Transverse colon (tissue), 4 donors: ENCODE results near the gene AOC3.

Source experiments
- CTCF ChIP-seq, 5 experiments: fragments of 200-600 bp in 3 of 5; fragments of 450-650 bp in 2 of 5; sonication (generic) in 3 of 5; IDR thresholded peaks; 1 replicate in 2 of 5; 2 replicates in 3 of 5; pipeline ENCODE4 v1.5.1; 2016 to 2017; ENCODE audit warnings: antibody characterized with exemption in 5 of 5, inconsistent platforms in 3 of 5, mild to moderate bottlenecking in 2 of 5, moderate library complexity in 1 of 5
- POLR2A ChIP-seq: fragments of 450-650 bp; IDR thresholded peaks from one replicate; pipeline ENCODE4 v1.6.1; 2016; ENCODE audit warnings: antibody characterized with exemption, mild to moderate bottlenecking, moderate library complexity
- POLR2AphosphoS5 ChIP-seq, 3 donors: sonication (generic); formaldehyde crosslinking; IDR thresholded peaks; one replicate each; pipeline ENCODE4 v1.6.1; 2016; ENCODE audit warnings: antibody characterized with exemption in 3 of 3

- TF ChIP-seq POLR2AphosphoS5 (IDR thresholded peaks at IDR 0.05) (no peak), POLR2A (no peak), CTCF (IDR thresholded peaks at IDR 0.05) (no peak)
These were observed 33.1 kb upstream of the AOC3 start for GRCh38 chr17:42817866-42818265.
